HG03103 (cell line): ENCODE data around the gene STRIP2.
A peak's percentile ranks its signal among the peaks of the same experiment; 100 is the strongest.

Experiments
- ATAC-seq: cut with Tn5 transposase; IDR thresholded peaks from one replicate; pipeline ENCODE4 v1.9.1; 2021; ENCODE audit warnings: low read depth; ENCODE audit not compliant: unreplicated experiment

STRIP2 gene

DNA sequence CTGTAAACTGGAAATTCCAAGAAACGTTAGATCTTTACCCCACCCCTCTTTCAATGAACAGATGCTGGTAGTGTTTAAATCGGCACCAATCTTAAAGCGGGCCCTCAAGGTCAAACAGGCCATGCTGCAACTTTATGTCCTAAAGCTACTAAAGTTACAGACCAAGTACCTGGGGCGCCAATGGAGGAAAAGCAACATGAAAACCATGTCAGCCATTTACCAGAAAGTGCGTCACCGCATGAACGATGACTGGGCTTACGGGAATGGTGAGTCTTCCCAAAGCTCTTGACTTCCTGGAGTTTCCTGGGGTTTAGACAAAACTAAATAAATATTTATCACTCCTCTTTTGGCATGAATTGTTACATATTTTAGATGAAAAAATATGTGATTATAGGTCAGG, 48.5 kb downstream of the STRIP2 start:
- no peak for ATAC-seq

DNA sequence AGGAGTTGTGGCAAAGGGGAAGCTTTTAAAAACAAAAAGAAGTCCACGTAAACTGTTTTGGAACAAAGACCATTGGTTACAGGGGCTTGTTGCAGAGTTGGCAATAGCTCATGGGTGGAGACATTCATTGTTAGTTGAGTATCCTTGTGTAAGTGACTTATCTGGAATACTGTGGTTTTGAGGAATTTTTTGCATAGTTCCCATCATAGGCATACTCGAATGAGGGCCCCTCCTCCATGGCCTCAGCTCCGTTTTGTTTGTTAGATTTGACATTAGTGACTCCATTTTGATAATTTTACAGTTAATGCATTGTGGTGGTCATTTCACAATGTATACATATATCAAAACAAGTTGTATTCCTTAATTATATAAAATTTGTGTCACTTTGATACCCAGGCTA, 55.3 kb downstream of the STRIP2 start:
- no peak for ATAC-seq

DNA sequence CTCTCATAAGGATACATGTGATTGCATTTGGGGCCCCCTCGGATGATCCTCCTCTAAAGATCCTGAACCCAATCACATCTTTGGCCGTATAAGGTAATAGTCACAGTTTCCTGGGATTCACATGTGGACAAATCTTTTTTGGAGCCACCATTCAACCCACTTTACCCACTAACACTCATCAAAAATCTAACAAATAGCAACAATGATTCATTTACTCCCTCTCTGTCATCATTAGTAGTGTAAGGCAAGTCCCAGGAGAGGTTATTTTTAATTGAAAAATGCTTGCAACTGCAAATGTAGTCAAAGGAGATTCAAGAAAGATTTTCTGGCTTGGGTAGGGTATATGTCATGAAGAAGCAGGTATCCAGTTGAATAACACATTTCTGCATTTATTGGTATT, 58.2 kb downstream of the STRIP2 start:
- ATAC-seq: no peak

DNA sequence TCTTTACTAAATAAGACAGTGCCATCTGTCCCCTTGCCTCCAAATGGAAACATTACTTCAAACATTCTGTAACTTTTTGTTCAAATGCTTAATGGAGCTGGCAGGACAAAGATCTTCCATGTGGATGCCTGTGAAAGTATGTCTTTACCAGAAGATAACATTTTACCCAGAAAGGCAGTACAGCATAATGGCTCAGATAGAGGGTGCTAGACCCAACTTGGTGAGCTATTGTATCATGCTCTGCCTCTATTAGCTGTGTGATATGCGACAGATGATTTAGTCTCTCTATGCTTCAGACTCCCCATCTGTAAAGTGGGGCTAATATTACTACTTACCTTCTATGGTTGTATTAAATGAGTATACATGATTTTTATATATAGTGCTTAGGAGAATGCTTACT, 59.3 kb downstream of the STRIP2 start:
- ATAC-seq: no peak

DNA sequence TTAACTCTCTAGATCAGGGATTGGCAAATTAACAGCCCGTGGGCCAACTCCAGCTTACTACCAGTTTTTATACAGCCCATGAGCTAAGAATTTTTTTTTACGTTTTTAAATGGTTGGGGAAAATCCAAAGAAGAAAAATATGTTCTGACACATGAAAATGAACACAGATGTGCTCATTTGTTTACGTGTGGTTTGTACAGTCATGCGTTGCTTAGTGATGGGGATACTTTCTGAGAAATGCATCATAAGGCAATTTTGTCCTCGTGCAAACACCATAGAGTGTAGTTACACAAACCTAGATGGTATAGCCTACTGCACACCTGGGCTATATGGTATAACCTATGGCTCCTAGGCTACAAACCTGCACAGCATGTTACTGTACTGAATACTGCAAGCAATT, 59.8 kb downstream of the STRIP2 start:
- ATAC-seq: no peak

DNA sequence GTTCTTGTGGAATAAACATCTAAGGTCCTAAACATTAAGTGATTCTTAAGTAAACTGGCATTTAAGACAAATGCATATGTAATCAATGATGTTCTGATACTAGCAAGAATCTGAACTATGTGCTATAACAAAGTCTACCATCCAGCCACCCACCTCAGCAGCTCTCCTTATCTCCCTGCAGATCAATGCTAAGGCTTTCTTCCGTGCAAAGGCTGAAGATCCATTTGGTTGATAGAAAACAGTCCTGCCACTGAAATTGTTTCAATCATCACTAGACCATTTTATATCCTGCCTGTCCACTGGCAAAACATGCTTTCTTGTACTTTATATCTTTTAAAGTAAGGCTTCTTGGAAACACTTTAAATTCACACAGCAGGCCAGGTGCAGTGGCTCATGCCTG, 61.8 kb downstream of the STRIP2 start:
- no peak for ATAC-seq

DNA sequence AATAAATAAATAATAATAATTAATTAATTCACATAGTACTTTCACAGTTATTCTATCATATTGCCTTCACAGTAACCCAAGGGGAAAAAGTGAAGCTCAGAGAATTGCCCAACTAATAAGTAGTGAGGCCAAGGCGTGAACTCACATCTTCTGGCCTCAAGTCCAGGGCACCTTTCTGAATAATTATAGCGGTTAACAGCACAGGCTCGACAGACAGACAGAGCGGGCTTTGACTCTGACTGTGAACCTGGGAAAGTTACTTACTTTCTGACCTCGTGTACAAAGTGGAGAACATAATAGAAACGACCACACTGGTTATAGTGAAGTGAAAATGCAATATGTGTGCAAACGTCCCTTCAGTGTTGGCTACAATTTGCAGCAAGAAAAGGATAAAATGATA, 62.4 kb downstream of the STRIP2 start:
- ATAC-seq: no peak

DNA sequence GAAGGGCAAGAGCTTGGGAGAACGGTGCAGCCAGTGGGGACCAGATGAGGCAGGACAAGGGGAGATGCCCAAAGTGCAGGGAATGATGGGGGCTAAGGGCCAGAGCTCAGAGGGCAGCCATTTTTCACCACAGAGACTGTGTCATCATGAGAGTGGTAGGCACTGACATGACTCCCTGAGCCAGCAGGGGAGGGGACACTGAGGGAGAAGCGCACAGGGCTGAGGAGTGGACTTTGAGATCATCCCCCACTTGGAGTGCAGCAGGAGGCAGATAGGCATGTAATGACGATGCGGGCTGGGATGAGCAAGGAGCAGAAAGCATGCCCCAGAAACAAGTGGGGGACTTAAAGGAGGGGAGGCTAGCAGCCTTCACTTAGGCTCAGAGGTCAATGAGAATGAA, 62.9 kb downstream of the STRIP2 start:
- ATAC-seq: no peak

DNA sequence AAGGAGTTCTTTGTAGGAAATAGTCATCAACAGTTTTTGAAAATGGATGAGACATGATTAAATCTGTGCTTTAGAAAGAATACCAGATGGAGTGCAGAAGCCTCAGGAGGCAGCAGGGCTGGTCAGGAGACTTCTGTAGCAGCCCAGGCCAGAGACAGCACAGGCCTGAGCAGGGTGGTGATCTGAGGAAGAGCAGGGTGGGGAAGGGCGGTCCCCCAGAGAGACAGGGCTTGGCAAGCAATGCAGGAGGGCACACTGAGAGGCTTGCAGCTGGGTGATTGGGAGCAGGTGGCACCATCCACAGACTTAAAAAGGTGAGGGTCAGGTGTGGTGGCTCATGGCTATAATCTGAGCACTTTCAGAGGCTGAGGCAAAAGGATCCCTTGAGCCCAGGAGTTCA, 63.8 kb downstream of the STRIP2 start:
- no peak for ATAC-seq

DNA sequence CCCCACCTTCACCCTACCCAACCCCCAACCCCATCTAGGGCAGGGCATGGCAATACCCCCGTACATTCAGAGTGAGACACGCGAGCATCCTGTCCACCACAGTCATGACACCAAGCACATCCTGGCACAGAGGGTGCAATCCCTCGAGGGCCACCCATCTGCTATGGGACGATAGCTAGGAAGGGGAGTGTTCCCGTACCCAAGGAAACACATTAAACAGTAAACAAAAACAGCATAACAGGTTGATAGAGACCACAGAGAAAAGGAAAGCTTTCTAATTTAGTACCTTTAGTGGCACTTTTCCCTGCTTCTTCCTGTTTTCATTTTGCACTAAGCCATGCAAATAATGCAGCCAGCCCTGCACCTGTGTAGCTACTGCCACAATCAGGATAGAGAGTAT, 65.8 kb downstream of the STRIP2 start:
- ATAC-seq: no peak

DNA sequence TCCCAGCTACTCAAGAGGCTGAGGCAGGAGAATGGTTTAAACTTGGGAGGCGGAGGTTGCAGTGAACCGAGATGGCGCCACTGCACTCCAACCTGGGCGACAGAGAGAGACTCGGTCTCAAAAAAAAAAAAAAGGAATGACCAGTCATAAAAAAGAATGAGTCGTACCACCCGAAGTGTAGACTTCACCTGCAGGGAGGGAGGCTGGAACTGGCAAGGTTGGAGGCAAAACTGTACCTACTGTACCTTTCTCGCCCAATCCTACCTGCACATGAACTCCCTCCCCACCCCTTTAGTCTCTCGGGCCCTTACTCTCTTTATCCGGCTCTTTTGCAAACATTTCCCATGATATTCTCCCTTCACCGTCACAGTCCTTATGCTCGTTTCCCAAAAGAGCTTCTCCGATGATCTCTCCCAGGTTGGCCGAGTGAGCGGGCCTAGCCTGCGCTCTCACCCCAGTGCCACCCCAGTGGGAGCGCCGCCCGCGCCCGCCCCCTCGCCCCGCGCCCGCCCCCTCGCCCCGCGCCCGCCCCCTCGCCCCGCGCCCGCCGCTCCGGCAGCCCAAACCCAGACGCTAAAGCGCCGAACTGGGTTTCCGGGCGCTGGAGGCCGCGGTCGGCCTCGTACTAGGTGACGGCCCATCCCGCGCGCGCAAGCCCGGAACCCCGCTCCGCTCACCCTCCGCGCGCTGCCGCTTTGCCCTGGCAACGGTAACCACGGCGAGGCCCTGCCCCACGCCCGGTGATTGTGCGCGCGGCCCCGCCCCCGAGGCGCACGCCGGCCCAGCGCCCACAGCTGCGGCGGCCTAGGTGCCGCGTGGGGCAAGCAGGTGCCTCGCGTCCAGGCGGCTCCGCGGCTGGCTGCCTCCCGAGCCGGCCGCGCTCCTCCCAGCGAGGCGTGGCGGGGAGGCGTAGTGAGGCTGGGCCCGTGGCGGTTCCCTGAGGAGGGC, 67.8 kb downstream of the STRIP2 start, which contains the start of gene SMKR1:
SMKR1 (plus strand) TSS at position 772 of the 948 bp plus-strand sequence. CDS start 294 bp downstream, outside the sequence.
- ATAC-seq: peak; percentile 77

DNA sequence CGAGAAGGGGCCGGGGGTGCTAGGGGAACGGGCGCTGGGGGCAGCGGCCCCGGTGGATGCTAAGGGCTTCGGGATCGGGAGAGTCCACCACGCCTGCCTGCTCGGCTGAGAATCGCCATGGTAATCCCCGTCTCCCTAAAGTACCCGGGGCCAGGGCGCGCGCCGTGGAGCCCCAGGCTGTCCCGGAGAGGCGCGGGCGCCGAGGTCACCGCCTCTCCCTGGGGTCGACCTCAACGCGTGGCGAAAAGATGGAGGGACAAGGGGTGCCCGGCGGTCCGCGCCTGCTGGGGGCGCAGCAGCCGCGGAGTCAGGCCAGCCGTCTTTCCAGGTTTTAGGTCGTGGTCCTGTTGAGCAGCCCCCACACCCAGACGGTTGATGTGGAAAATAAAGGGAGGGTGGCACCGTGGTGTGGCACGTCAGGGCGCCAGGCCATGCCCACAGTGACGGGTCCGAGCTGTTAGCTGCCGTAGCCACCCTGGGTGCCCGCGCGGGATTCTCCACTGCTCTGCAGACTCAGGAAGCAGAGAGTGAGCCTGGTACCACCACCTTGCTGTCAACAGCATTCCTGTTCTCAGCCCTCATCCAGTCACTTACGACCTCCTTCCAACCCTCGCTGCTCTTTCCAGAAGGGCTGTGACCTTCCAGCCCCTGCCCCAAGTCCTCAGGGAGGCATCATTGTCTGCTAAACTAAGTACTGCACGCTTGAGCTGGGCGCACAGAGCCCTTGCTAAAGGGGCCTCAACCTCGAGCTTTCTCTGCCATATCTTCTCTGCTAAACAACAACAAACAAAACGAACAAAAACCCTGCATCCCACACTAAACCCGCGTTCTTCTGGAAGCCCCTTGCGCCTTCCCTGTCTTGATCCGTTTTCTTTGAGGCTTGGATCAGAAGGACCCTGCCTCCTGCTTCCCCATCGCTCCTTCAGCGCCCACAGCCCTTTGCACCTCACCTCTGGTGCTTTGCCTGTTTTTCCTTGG, 68.8 kb downstream of the STRIP2 start:
- no peak for ATAC-seq

DNA sequence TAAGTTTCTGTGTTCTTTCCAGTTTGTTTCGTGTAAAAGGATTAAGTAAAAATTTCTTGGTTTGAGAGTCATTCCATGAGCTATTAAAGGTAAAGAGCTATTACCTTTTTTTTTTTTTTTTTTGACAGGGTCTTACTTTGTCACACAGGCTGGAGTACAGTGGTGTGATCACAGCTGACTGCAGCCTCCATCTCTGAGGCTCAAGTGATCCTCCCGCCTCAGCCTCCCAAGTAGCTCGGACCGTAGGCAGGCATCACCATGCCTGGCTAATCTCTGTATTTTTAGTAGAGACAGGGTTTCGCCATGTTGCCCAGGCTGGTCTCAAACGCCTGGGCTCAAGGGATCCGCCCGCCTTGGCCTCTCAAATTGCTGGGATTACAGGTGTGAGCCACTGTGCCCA, 69.5 kb downstream of the STRIP2 start:
- ATAC-seq: no peak

DNA sequence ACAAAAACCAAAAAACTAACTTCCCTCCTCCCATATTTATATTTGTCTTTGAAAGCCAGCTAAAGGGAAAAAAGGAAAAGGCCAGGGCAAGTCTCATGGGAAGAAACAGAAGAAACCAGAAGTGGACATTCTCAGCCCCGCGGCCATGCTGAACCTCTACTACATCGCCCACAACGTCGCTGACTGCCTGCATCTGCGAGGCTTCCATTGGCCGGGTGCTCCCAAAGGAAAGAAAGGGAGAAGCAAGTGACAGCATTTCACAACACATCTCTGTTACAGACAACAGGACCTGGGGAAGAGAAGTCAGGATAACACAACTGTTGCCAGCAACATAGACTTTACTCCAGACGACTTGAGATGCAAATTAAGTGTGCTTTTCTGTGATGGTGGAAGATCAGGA, 78.0 kb downstream of the STRIP2 start:
- no peak for ATAC-seq

DNA sequence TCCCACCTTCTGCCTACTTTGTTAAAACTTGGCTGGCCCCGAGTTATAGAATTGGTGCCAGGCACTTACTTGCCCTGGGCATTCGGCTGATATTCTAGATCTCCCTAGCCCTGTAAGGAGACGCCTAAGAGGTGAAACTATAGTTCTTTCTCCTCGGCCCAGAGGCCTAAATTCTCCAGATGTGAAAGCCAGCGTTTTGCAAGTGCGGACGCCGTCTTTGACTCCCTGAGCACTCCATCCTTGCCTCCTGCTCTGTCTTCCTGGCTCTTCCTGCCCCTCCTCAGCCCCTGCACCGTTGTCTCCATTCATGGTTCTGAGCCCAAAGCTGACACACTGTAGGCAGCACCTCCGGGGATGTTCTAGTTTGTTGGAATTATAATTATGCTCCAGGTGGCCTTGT, 79.3 kb downstream of the STRIP2 start:
- no peak for ATAC-seq

DNA sequence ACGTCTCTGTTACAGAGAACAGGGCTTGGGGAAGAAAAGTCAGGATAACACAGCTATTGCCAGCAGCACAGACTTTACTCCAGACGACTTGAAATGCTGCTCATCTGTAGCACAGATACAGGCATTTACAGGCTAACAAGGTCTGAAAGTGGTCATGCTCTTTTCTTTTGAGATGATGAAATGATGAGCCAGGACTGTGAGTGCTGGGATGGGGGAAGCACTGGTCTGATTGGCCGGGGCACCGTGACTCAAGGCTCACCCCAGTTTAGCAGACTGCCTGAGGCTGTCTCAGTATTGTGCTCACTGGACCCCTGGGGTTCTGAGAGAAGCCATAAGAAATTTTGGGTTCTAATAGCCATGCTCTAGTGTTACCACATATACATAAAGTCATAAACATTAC, 80.5 kb downstream of the STRIP2 start:
- no peak for ATAC-seq

DNA sequence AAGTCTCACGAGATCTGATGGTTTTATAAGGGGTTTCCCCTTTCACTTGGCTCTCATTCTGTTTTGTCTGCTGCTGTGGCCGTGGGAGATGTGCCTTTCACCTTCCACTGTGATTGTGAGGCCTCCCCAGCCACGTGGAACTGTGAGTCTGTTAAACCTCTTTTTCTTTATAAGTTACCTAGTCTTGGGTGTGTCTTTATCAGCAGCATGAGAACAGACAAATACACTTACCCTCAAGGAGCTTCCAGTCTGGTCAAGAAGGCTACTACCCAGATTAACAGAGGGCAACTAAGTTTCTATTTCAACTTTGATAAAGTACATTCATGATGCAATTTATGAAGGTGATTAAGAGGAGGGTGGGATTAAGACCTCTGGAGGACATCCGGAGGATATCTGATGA, 81.1 kb downstream of the STRIP2 start:
- no peak for ATAC-seq

DNA sequence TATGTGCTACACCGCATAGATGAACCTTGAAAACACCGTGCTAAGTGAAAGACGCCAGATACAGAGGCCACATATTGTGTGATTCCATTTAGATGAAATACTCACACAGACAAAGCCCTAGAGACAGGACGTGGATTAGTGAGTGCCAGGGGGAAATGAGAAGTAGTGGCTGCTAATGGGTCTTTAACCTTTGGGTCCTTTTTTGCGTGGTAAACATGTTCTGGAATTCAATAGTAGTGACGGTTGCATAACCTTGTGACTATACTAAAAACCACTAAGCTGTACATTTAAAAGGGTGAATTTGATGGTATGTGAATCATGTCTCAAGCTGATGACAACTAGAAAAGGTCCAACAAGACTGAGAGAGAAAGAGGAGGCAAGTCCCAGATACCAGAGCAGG, 83.7 kb downstream of the STRIP2 start:
- ATAC-seq: no peak

DNA sequence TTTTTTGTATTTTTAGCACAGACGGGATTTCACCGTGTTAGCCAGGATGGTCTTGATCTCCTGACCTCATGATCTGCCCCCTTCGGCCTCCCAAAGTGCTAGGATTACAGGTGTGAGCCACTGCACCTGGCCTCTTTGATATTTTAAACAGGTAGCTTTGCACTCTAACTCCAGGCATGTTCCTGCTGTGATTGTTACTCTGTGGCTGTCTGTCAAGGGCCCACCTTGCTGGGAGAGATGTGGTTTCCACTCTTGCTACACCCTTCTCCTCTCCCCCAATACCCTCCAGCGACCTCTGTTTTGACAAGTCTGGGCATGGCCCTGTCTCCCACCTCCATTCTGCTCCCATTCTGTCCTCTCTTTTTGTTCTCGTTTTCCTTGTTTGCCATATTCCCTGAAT, 85.2 kb downstream of the STRIP2 start:
- ATAC-seq: no peak

DNA sequence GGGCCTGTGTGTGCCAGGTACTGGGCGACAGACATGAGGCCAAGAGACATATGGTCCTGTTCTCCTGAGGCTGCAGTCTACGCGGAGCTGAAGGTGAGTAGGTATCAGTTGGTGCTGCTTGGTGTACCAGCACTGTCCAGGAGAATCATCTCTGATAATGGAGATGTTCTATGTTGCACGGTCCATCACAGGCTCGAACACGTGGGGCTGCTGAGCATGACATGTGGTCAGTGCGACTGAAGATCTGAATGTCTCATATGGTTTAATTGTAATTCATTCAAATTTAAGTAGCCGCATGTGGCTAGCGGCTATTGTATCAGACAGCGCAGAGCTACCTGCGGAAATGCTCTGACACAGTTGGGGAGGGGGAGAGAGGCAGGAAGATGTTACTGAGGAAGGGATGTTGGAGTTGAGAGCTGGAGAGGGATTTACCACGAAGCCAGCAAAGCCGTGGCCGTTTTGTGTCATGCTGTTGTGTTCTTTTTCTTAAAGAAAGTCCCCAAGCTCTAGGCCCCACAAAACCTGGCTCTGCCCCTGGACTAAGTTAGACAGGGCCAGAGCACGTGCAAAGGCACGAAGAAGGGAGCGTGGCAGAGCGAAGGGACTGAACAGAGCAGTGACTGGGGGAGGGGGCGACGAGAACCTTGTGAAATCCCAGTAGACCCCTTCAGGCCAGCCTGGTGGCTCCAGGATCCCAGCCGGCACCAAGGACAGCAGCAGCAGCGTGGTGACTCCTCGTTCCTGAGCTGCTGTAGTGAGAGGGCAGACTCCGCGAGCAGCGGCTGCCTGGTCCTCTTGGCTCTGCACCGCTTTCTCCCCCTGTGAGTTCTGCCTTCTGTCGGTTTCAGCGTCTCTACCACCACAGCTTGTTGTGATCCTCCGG, 88.1 kb downstream of the STRIP2 start:
- ATAC-seq: no peak
